Liver (tissue), 9 donors: Measurements from ENCODE around the gene RER1. TPM values are rescaled to one million over a fixed set of nuclear protein-coding genes. Genes with fewer than 3 reads are reported as not detected.

ENCODE experiments used
- DNase-seq: peaks from one replicate; pipeline ENCODE4 v3.0.0-alpha.2; 2017; ENCODE audit warnings: low spot score
- H3K27ac ChIP-seq, 2 donors: one replicate each; pipeline ENCODE4 v1.7.0; 2013; ENCODE audit warnings: inconsistent platforms in 2 of 2, low read length in 2 of 2, control low read depth in 1 of 2, low read depth in 1 of 2, mild to moderate bottlenecking in 1 of 2
- H3K27me3 ChIP-seq, 4 donors: one replicate each; pipeline versions ENCODE4 v1.6.1 to v1.7.0; 2013; ENCODE audit warnings: low read length in 3 of 4, inconsistent platforms in 1 of 4, mild to moderate bottlenecking in 1 of 4, moderate library complexity in 1 of 4; ENCODE audit not compliant: control insufficient read depth in 4 of 4, insufficient read depth in 4 of 4
- H3K36me3 ChIP-seq, 4 donors: one replicate each; pipeline versions ENCODE4 v1.6.1 to v1.7.0; 2013; ENCODE audit warnings: low read length in 3 of 4, mild to moderate bottlenecking in 3 of 4, low read depth in 1 of 4, moderate library complexity in 1 of 4; ENCODE audit not compliant: control insufficient read depth in 4 of 4, insufficient read depth in 3 of 4
- H3K4me1 ChIP-seq, 4 donors: one replicate each; pipeline versions ENCODE4 v1.6.1 to v1.7.0; 2013; ENCODE audit warnings: low read length in 3 of 4, mild to moderate bottlenecking in 3 of 4, moderate library complexity in 1 of 4; ENCODE audit not compliant: control insufficient read depth in 4 of 4, insufficient read depth in 4 of 4
- H3K4me3 ChIP-seq, 3 donors: one replicate each; pipeline versions ENCODE4 v1.6.1 to v1.7.0; 2013; ENCODE audit warnings: low read length in 3 of 3, control low read depth in 1 of 3, low read depth in 1 of 3, mild to moderate bottlenecking in 1 of 3
- H3K9ac ChIP-seq, 2 donors: one replicate each; pipeline ENCODE4 v1.7.0; 2013; ENCODE audit warnings: low read length in 2 of 2, mild to moderate bottlenecking in 2 of 2, moderate library complexity in 2 of 2, control low read depth in 1 of 2, low read depth in 1 of 2
- H3K9me3 ChIP-seq, 4 donors: one replicate each; pipeline versions ENCODE4 v1.6.1 to v1.7.0; 2013; ENCODE audit warnings: low read length in 3 of 4; ENCODE audit not compliant: control insufficient read depth in 4 of 4
- ATF3 ChIP-seq: IDR thresholded peaks from 2 replicates; pipeline ENCODE4 v1.6.1; 2016; ENCODE audit warnings: antibody characterized with exemption
- EGR1 ChIP-seq, 2 donors: IDR thresholded peaks; 2 replicates each; pipeline ENCODE4 v1.6.1; 2016 to 2018; ENCODE audit warnings: antibody characterized with exemption in 2 of 2, low read depth in 2 of 2
- FOXA1 ChIP-seq: IDR thresholded peaks from 2 replicates; pipeline ENCODE4 v1.6.1; 2016; ENCODE audit warnings: antibody characterized with exemption
- FOXA2 ChIP-seq: IDR thresholded peaks from 2 replicates; pipeline ENCODE4 v1.6.1; 2016; ENCODE audit warnings: antibody characterized with exemption
- HNF4G ChIP-seq: IDR thresholded peaks from 2 replicates; pipeline ENCODE4 v1.6.1; 2016; ENCODE audit warnings: antibody characterized with exemption
- JUND ChIP-seq, 2 donors: IDR thresholded peaks; 2 replicates each; pipeline ENCODE4 v1.6.1; 2016; ENCODE audit warnings: antibody characterized with exemption in 2 of 2
- RAD21 ChIP-seq, 2 donors: IDR thresholded peaks; 2 replicates each; pipeline ENCODE4 v1.6.1; 2016; ENCODE audit warnings: antibody characterized with exemption in 2 of 2, mild to moderate bottlenecking in 2 of 2
- REST ChIP-seq: IDR thresholded peaks from 2 replicates; pipeline ENCODE4 v1.6.1; 2016; ENCODE audit warnings: antibody characterized with exemption, mild to moderate bottlenecking
- RXRA ChIP-seq, 2 donors: IDR thresholded peaks; 2 replicates each; pipeline ENCODE4 v1.6.1; 2017 to 2018; ENCODE audit warnings: antibody characterized with exemption in 2 of 2, mild to moderate bottlenecking in 1 of 2
- SP1 ChIP-seq: IDR thresholded peaks from 2 replicates; pipeline ENCODE4 v1.6.1; 2018; ENCODE audit warnings: antibody characterized with exemption, mild to moderate bottlenecking
- YY1 ChIP-seq: IDR thresholded peaks from 2 replicates; pipeline ENCODE4 v1.6.1; 2016; ENCODE audit warnings: antibody characterized with exemption, mild to moderate bottlenecking
- WGBS: extraction: QIAGEN DNeasy Blood & Tissue Kit; methylation state at CpG from one replicate; pipeline ENCODE4 v1.1.7; 2013; 5-methylcytosine and 5-hydroxymethylcytosine counted together
- polyA plus RNA-seq, 2 donors: library from polyadenylated mRNA; stranded (reverse) in 1 of 2; unstranded in 1 of 2; fragments of 200-250 nt in 1 of 2; fragments of >200 nt in 1 of 2; fragmentation: Nextera tagmentation in 1 of 2; extraction: Ambion mirVana in 1 of 2; gene quantifications; one replicate each; pipeline versions ENCODE4 v1.2.1 to v1.2.3, GENCODE V29; 2013 to 2015
- total RNA-seq, 2 donors: library from RNA; depleted of rRNA; stranded (reverse); fragments of >200 nt; gene quantifications; one replicate each; pipeline ENCODE4 v1.2.3, GENCODE V29; 2014
- TF ChIP-seq, protein P1 (sequence below): fragments of 150-350 bp; IDR thresholded peaks from 2 replicates; pipeline ENCODE4 v1.5.1; 2017; ENCODE audit warnings: improper control_type of control experiment, low read depth, low read length; ENCODE audit not compliant: missing input control
- TF ChIP-seq, protein P2 (sequence below): IDR thresholded peaks from 2 replicates; pipeline ENCODE4 v1.6.1; 2016; ENCODE audit warnings: antibody characterized with exemption
- donor health status: healthy.
- donor health status: healthy.
- donor health status: healthy.
- donor health status: healthy.
- donor health status: healthy.

The RER1 gene
- total and polyA plus RNA-seq, 4 donors = 43.5 to 142 (median 89.7) TPM

DNA sequence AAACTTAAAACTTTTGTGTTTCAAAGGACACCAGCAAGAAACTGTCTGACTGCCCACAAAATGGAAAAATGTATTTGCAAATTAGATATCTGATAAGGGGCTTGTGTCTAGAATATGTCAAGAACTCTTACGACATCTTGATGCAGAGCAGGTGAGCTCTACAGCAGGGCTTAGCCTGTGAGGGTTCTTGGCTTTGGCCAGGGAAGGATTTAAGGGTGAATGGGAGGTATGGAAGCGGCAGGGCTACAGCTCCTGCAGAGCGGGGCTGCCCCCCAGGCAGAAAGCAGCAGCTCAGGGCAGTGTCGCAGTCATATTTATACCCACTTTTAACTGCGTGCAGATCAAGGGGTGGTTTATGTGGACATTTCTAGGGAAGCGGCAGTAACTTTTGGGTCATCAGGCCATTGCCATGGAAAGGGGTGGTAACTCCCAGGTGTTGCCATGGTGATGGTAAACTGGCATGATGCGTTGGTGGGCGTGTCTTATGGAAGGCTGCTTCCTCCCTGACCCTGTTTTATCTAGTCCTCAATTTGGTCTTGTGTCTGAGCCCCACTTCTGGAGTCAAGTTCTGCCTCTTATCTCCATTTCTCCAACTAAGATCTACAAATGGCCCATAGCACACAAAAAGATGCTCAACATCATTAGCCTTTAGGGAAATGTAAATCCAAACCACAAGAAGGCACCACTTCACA is 23.4 kb upstream of the RER1 start:
- Histone ChIP-seq H3K27ac (no peak overlapping the region), H3K4me1 (no peaks in the 10 kb centered on the region), H3K4me3 (no peak overlapping the region), H3K9me3 (peaks cover 0 to 1% (median 0%) of the 10 kb centered on the region in 4 donors), H3K36me3 (peaks cover 0 to 3% (median 0%) of the 10 kb centered on the region in 4 donors), H3K9ac (no peak overlapping the region), H3K27me3 (no peaks in the 10 kb centered on the region)
- WGBS = 96% methylated on average over 8 of the region's 8 CpGs
- DNase-seq = no peak
- TF ChIP-seq, protein P1, sequence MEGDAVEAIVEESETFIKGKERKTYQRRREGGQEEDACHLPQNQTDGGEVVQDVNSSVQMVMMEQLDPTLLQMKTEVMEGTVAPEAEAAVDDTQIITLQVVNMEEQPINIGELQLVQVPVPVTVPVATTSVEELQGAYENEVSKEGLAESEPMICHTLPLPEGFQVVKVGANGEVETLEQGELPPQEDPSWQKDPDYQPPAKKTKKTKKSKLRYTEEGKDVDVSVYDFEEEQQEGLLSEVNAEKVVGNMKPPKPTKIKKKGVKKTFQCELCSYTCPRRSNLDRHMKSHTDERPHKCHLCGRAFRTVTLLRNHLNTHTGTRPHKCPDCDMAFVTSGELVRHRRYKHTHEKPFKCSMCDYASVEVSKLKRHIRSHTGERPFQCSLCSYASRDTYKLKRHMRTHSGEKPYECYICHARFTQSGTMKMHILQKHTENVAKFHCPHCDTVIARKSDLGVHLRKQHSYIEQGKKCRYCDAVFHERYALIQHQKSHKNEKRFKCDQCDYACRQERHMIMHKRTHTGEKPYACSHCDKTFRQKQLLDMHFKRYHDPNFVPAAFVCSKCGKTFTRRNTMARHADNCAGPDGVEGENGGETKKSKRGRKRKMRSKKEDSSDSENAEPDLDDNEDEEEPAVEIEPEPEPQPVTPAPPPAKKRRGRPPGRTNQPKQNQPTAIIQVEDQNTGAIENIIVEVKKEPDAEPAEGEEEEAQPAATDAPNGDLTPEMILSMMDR = no peak
- TF ChIP-seq RAD21 (IDR thresholded peaks at IDR 0.05) = no peak
- TF ChIP-seq JUND (IDR thresholded peaks at IDR 0.05) = no peak
- TF ChIP-seq SP1 = no peak
- TF ChIP-seq REST = no peak
- no peak for TF ChIP-seq ATF3
- TF ChIP-seq HNF4G = no peak
- TF ChIP-seq YY1 = no peak
- TF ChIP-seq RXRA (IDR thresholded peaks at IDR 0.05) = no peak
- no peak for TF ChIP-seq EGR1 (IDR thresholded peaks at IDR 0.05; ENCODE audit: low read depth in 2 of 2)
- TF ChIP-seq, protein P2, sequence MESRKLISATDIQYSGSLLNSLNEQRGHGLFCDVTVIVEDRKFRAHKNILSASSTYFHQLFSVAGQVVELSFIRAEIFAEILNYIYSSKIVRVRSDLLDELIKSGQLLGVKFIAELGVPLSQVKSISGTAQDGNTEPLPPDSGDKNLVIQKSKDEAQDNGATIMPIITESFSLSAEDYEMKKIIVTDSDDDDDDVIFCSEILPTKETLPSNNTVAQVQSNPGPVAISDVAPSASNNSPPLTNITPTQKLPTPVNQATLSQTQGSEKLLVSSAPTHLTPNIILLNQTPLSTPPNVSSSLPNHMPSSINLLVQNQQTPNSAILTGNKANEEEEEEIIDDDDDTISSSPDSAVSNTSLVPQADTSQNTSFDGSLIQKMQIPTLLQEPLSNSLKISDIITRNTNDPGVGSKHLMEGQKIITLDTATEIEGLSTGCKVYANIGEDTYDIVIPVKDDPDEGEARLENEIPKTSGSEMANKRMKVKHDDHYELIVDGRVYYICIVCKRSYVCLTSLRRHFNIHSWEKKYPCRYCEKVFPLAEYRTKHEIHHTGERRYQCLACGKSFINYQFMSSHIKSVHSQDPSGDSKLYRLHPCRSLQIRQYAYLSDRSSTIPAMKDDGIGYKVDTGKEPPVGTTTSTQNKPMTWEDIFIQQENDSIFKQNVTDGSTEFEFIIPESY = no peak
- TF ChIP-seq FOXA1 = no peak
- no peak for TF ChIP-seq FOXA2
